GM12864 (cell line): ENCODE results near the gene PERCC1.

ENCODE experiments used
- DNase-seq: peaks from one replicate; pipeline ENCODE4 v3.0.0-alpha.2; 2011; ENCODE audit warnings: low read depth
- H3K4me3 ChIP-seq: 2 replicates; pipeline ENCODE4 v1.5.1; 2011; ENCODE audit warnings: mild to moderate bottlenecking, low read depth, low read length, control low read depth
- CTCF ChIP-seq: IDR thresholded peaks from 2 replicates; pipeline ENCODE4 v1.5.1; 2011; ENCODE audit warnings: low read depth, mild to moderate bottlenecking, moderate library complexity, low read length, control low read depth, inconsistent platforms; ENCODE audit errors: missing control alignments

The PERCC1 gene

GRCh38 chr16:1456951-1457350 is 26.1 kb downstream of the PERCC1 start:
- no peak for TF ChIP-seq CTCF
- H3K4me3 ChIP-seq, result no peak overlapping the region
- DNase-seq, result no peak

GRCh38 chr16:1457489-1458245 is 26.8 kb downstream of the PERCC1 start:
- no peak for DNase-seq
- TF ChIP-seq CTCF, result no peak
- no peak overlapping the region for H3K4me3 ChIP-seq

- DNase-seq, result no peak
- H3K4me3 ChIP-seq, result no peak overlapping the region
- TF ChIP-seq CTCF, result no peak
Measured at GRCh38 chr16:1458336-1458976, 27.6 kb downstream of the PERCC1 start.

GRCh38 chr16:1458977-1459341 is 28.1 kb downstream of the PERCC1 start:
- TF ChIP-seq CTCF, result no peak
- no peak for DNase-seq
- H3K4me3 ChIP-seq, result no peak overlapping the region

GRCh38 chr16:1459967-1460366 is 29.1 kb downstream of the PERCC1 start:
- no peak for DNase-seq
- H3K4me3 ChIP-seq, result no peak overlapping the region
- no peak for TF ChIP-seq CTCF

- TF ChIP-seq CTCF, result no peak
- H3K4me3 ChIP-seq, result no peak overlapping the region
- DNase-seq, result no peak
Measured at GRCh38 chr16:1460602-1461138, 29.8 kb downstream of the PERCC1 start.
